Naive thymus-derived CD8-positive, alpha-beta T cell (primary cell): ENCODE results near the gene WDTC1. TPM values are rescaled to one million over a fixed set of nuclear protein-coding genes. Genes with fewer than 3 reads are reported as not detected.

Experiments
- polyA plus RNA-seq, 3 donors: library from polyadenylated mRNA; unstranded; fragments of 300-500 nt; fragmentation: Illumina TruSeq; gene quantifications; one replicate each; pipeline ENCODE4 v1.2.3, GENCODE V29; 2021
- total RNA-seq, 8 experiments: library from RNA in 2 of 8; stranded (reverse) in 2 of 8; gene quantifications; one replicate each; pipeline ENCODE4 v1.2.3 and lab custom pipeline; 2021 to 2026

Gene WDTC1
- total and polyA plus RNA-seq, 5 experiments from 2014 or later: 4.0 to 58.2 (median 5.8) TPM

Other genes starting within 250 kb of the WDTC1 start
- gene TRNP1, start 240.9 kb upstream of the WDTC1 start, total RNA-seq: not detected
- gene TRNP1, start 240.9 kb upstream of the WDTC1 start, polyA plus RNA-seq: not detected
- gene TENT5B, start 221.8 kb upstream of the WDTC1 start, total RNA-seq: not detected
- not detected for gene TENT5B, start 221.8 kb upstream of the WDTC1 start, polyA plus RNA-seq
- gene SLC9A1, start 79.5 kb upstream of the WDTC1 start, total RNA-seq: 10 to 100 TPM; 16.2 to 17.7 TPM
- gene SLC9A1, start 79.5 kb upstream of the WDTC1 start, polyA plus RNA-seq: 10 to 100 TPM in 1 of 3 donors, 1 to 10 TPM in 2; 4.5 to 14.2 (median 8.5) TPM
- 10 to 100 TPM; 42.5 to 44.0 TPM for gene TMEM222, start 87.5 kb downstream of the WDTC1 start, total RNA-seq
- 10 to 100 TPM; 54.1 to 57.1 (median 56.9) TPM for gene TMEM222, start 87.5 kb downstream of the WDTC1 start, polyA plus RNA-seq
- 100 to 1,000 TPM; 125 to 135 TPM for gene SYTL1, start 107.4 kb downstream of the WDTC1 start, total RNA-seq
- gene SYTL1, start 107.4 kb downstream of the WDTC1 start, polyA plus RNA-seq: 10 to 100 TPM; 74.4 to 92.3 (median 91.9) TPM
- 10 to 100 TPM; 10.1 to 11.6 TPM for gene MAP3K6, start 132.3 kb downstream of the WDTC1 start, total RNA-seq
- gene MAP3K6, start 132.3 kb downstream of the WDTC1 start, polyA plus RNA-seq: 1 to 10 TPM; 1.7 to 6.0 (median 3.0) TPM
- not detected for gene FCN3, start 140.2 kb downstream of the WDTC1 start, total RNA-seq
- not detected for gene FCN3, start 140.2 kb downstream of the WDTC1 start, polyA plus RNA-seq
- gene CD164L2, start 148.7 kb downstream of the WDTC1 start, total RNA-seq: not detected
- under 1 TPM in 1 of 3 donors, not detected in 2; 0.17 TPM for gene CD164L2, start 148.7 kb downstream of the WDTC1 start, polyA plus RNA-seq
- not detected for gene GPR3, start 158.0 kb downstream of the WDTC1 start, total RNA-seq
- under 1 TPM in 2 of 3 donors, not detected in 1; 0.10 to 0.28 TPM for gene GPR3, start 158.0 kb downstream of the WDTC1 start, polyA plus RNA-seq